NCI-H82 treated with DMSO at 0.1 percent for 48 hours (cell line): ENCODE results near the gene MICAL2.
A peak's percentile ranks its signal among the peaks of the same experiment; 100 is the strongest.

ENCODE experiments used
- DNase-seq: peaks from one replicate; lab custom pipeline; 2025; ENCODE audit not compliant: unreplicated experiment; lab: John Stamatoyannopoulos, UW

MICAL2 gene

GRCh38 chr11:12284316-12285050 lies 174.1 kb downstream of the MICAL2 start:
- no peak for DNase-seq

GRCh38 chr11:12285106-12285505 lies 174.7 kb downstream of the MICAL2 start:
- DNase-seq = no peak

GRCh38 chr11:12285811-12286222 lies 175.4 kb downstream of the MICAL2 start:
- no peak for DNase-seq

GRCh38 chr11:12286606-12287005 lies 176.2 kb downstream of the MICAL2 start:
- no peak for DNase-seq

DNA sequence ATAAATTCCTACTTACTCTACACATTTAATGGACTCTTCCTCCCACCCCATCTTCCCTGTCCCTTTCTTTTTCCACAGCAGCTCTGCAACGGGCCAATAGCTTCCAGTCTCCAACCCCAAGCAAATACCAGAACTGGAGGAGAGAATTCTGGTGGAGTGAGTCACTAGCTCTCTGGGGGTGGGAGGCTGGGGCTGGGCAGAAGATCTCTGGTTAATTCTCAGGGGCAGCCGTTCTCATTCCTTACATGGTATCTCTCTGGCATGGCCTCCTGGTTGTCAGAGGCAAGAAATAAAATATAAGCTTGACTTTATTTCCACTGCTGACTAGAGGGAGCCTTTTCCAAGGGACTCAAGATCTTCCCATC lies 176.6 kb downstream of the MICAL2 start:
- no peak for DNase-seq

DNA sequence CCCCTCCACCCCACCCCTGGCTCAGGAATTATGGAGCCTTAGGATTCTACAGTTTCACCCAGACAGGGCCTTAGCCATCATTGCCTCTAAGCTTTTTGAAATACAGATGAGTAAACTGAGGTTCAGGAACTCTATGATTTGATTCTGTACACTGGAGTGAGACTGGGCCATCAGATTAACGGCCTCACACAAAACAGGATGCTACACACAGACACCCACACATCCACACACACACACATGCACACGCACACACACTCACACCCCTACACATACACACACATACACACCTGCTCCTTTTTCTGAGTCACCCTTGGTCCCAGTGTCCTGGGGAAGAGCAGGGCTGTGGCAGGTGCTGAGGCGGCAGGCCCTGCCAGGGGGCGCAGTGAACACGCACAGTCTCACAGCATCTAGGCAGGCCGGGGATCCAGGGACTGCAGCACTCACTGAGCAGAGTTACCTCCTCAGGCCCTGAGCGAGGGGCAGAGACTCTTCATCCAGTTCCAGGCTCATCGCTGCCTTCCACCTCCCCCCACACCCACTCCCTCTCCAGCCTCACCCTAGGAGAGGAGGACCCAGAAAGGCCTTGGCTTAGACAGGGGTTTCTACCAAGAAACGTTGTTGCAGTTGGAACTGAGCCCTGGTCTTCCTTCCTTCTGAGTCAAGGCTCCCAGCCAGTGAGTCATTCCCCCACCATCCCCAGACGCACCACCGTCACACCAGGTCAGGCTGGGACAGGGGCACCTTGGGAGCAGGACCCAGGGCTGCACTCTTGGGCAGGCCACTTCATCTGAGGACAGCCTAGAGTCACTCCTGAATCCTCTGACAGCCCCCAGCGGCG lies 177.2 kb downstream of the MICAL2 start:
- peak; percentile 4 for DNase-seq

- peak; percentile 44 for DNase-seq
These were observed 178.0 kb downstream of the MICAL2 start for GRCh38 chr11:12288212-12288930.

DNA sequence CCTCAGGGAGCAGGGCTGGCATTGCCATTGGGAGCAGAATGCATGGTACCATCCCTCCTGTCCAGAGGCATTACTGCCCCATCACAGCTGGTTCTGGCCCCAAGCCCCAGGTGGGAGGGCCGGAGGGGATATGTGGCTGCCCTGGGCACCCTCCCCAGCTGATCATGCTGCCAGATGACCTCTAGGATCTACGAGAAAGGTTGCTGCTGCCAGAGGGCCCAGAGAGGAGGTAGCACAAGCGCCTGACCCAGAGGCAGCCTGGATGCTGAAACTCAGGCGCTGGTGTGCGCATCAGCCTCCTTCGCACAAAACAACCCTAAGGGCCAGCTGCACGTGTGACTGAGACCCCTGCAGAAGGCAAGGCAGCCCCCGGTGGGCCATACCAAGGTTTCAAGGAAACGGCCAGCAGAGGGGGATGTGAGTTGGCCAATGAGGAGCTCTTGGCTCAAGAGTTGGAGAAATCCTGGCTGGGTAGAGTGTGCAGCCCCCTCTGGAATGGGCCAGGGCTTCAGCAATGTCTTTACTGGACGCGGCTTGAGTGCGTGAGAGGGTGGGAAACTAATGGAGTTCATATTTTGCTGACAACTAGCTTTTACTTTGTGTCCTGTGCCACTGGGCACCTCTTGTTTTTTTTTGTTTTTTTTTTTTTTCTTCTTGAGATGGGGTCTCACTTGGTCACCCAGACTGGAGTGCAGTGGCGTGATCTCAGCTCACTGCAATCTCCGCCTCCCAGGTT lies 178.7 kb downstream of the MICAL2 start:
- DNase-seq = no peak

GRCh38 chr11:12289667-12290476 lies 179.5 kb downstream of the MICAL2 start:
- DNase-seq = no peak

DNA sequence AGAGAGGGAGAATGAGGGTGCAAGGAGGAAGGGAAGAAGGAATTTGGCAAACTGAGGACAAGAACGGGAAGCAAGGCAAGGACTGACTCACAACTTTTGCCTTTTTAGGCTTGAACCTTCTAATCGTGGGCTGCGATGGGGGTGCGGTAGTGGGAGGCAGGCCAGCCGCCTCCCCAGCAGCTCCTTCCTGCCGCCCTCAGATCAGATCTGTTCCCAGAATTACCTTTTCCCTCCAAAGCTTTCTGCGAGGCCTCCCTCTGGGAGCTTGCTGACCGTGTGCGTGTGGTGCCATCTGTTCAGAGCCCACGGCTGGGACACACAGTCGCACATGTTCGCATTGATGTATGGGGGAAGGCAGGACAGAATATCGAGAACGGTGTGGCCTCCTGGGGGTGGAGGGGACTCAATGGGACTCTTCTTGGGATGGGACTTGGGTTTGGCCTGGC lies 180.1 kb downstream of the MICAL2 start:
- no peak for DNase-seq

DNA sequence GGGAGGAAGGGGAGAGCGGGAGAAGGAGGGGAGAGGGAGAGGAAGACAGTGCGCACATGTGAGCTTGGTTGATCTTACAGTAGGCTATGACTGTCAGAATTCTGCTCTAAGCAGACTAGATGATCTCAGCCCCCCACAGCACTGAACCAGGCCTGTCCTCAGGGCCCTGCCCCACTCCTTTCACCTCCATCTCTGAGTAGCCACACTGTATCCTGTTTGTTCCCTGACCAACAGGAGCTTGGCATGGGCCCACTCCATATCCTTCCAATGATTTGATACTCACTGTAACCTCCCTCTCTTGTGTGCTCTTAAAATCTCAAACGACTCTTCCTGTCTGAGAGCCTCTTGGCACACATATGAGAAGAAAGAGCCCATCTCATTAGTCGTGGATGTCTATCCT lies 180.9 kb downstream of the MICAL2 start:
- no peak for DNase-seq

GRCh38 chr11:12291766-12292165 lies 181.4 kb downstream of the MICAL2 start:
- DNase-seq = no peak

- no peak for DNase-seq
These were observed 182.4 kb downstream of the MICAL2 start for GRCh38 chr11:12292766-12293165.

- no peak for DNase-seq
These were observed 183.1 kb downstream of the MICAL2 start for GRCh38 chr11:12293486-12293885.

GRCh38 chr11:12294613-12295012 lies 184.2 kb downstream of the MICAL2 start:
- DNase-seq = no peak

DNA sequence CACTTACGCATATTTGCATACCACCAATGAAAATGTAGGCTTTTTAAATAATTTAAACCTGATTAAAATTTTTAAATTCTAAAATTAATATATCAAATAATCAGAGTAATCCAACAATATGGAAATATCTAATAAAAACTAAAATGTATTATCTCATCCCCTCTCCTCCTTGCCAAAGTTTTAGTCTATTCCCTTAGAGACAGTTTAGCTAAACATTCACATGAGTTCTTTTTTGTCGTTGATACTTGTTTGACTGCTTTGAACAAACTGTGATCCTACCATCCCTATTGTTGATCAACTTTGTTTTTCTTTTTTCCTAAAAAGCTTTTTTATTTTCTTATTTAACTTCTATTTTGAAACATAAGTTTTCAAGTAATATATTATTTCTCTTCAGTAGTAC lies 185.6 kb downstream of the MICAL2 start:
- DNase-seq = no peak

GRCh38 chr11:12298610-12299009 lies 188.2 kb downstream of the MICAL2 start:
- DNase-seq = no peak

DNA sequence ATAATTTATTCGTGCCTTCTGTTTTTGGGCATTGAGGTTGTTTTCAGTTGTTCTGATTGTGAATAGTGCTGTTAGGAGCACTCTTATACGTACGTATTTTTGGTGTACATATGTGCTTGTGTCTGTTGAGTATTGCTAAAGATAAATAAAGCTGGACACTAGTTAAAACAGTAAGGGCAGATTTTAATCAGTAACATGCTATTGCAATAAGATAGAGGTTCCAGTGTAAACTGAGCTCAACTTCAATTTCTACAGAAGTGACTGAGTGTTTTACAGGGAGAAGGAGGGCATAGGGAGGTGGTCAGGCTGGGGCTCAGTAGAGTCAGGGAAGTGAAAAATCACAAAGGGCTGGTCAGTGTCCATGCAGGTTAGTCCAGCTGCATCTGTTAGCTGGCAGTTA lies 191.0 kb downstream of the MICAL2 start:
- DNase-seq = no peak

DNA sequence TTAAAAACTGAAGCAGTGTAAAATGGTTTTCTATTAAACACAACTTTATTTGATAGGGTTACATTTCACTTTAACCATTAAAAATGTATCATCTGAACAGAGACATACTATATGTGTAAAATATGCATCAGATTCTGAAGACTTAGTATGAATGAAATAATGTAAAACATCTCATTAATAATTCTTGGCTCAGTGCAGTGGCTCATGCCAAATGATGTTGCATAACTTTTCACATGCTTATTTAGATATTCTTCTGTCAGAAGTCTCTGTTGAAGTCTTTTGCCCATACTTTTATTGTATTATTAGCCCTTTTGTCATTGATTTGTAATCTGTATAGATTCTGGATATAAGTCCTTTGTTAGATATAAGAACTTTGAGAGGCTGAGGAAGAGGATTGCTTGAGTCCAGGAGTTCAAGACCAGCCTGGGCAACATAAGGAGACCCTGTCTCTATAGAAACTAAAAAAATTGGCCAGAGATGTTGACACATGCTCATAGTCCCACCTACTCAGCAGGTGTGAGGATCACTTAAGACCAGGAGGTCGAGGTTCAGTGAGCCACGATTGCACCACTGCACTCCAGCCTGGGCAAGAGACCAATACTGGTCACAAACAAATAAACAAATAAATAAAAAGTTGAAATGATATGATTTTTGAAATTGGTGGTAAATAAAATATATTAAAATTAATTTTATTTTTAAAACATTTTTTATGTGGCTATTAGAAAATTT lies 193.2 kb downstream of the MICAL2 start:
- DNase-seq = no peak

GRCh38 chr11:12306830-12307229 lies 196.4 kb downstream of the MICAL2 start:
- DNase-seq = no peak
